A673 (cell line): ENCODE results near the gene SEC22A. TPM values are rescaled to one million over a fixed set of nuclear protein-coding genes. Genes with fewer than 3 reads are reported as not detected.

Experiments
- BruUV-seq: library from RNA; stranded (reverse); fragments of 400-500 nt; replicated peaks from 2 replicates; lab custom pipeline; 2021; lab: Mats Ljungman, UMichigan
- CTCF ChIA-PET: fragments of 300-600 bp; sonication (Branson Sonifier 250); formaldehyde crosslinking; loops from one replicate; lab custom pipeline; 2022; ENCODE audit warnings: antibody characterized with exemption; lab: Charles Lee
- POLR2A ChIA-PET: fragments of 300-600 bp; sonication (Branson Sonifier 250); formaldehyde crosslinking; loops from one replicate; lab custom pipeline; 2022; ENCODE audit warnings: antibody characterized with exemption; ENCODE audit not compliant: low non-redundant PET; lab: Charles Lee
- DNase-seq: peaks from one replicate; pipeline ENCODE4 v3.0.0-alpha.2; 2015; ENCODE audit warnings: low spot score
- H3K27ac ChIP-seq: fragments of 200-600 bp; sonication (generic); 2 replicates; pipeline ENCODE4 v1.5.1; 2016; ENCODE audit warnings: mixed run types, low read depth, mild to moderate bottlenecking, mixed read lengths, antibody characterized with exemption, low read length; ENCODE audit not compliant: poor library complexity, severe bottlenecking
- H3K27me3 ChIP-seq: fragments of 200-600 bp; sonication (generic); replicated peaks from 2 replicates; pipeline ENCODE4 v1.6.1; 2017; ENCODE audit warnings: mixed run types, low read depth, mild to moderate bottlenecking, mixed read lengths, antibody characterized with exemption, low read length; ENCODE audit not compliant: insufficient read depth, poor library complexity
- H3K36me3 ChIP-seq: fragments of 200-600 bp; sonication (generic); 2 replicates; pipeline ENCODE4 v1.6.1; 2016; ENCODE audit warnings: mixed run types, mild to moderate bottlenecking, mixed read lengths, antibody characterized with exemption, low read length; ENCODE audit not compliant: insufficient read depth, poor library complexity, severe bottlenecking
- H3K4me1 ChIP-seq: fragments of 200-600 bp; sonication (generic); 2 replicates; pipeline ENCODE4 v1.6.1; 2017; ENCODE audit warnings: mixed run types, mild to moderate bottlenecking, mixed read lengths, antibody characterized with exemption, low read length; ENCODE audit not compliant: insufficient read depth, poor library complexity, severe bottlenecking
- H3K4me3 ChIP-seq: fragments of 200-600 bp; sonication (generic); 2 replicates; pipeline ENCODE4 v1.5.1; 2016; ENCODE audit warnings: low read depth, mixed run types, mild to moderate bottlenecking, mixed read lengths, low read length; ENCODE audit not compliant: poor library complexity, severe bottlenecking
- H3K9me3 ChIP-seq: fragments of 200-600 bp; sonication (generic); 2 replicates; pipeline ENCODE4 v1.6.1; 2016; ENCODE audit warnings: mixed run types, low read depth, mild to moderate bottlenecking, mixed read lengths, antibody characterized with exemption, low read length; ENCODE audit not compliant: poor library complexity, severe bottlenecking
- EZH2 ChIP-seq: fragments of 200-600 bp; sonication (generic); IDR thresholded peaks from 2 replicates; pipeline ENCODE4 v1.6.1; 2017; ENCODE audit warnings: borderline replicate concordance, low read depth, mild to moderate bottlenecking, mixed read lengths, antibody characterized with exemption, low read length; ENCODE audit not compliant: poor library complexity, severe bottlenecking
- intact Hi-C: fragments of 100-400 bp; cut with micrococcal nuclease; formaldehyde crosslinking; loops from one replicate; pipeline ENCODE4 v1.10.0; 2022; ENCODE audit not compliant: unreplicated experiment
- total RNA-seq: library from RNA; stranded (reverse); gene quantifications from 2 replicates; pipeline ENCODE4 v1.2.3, GENCODE V29; 2021
- TF ChIP-seq, protein P1 (sequence below): fragments of 300-800, 200-600 bp; sonication (generic); conservative IDR thresholded peaks from 2 replicates; pipeline ENCODE4 v1.5.1; 2017; ENCODE audit warnings: low read depth, mild to moderate bottlenecking, antibody characterized with exemption, low read length, moderate library complexity, mixed read lengths

The SEC22A gene
- total RNA-seq, 1 experiment from 2014 or later, result 21.6 TPM

DNA sequence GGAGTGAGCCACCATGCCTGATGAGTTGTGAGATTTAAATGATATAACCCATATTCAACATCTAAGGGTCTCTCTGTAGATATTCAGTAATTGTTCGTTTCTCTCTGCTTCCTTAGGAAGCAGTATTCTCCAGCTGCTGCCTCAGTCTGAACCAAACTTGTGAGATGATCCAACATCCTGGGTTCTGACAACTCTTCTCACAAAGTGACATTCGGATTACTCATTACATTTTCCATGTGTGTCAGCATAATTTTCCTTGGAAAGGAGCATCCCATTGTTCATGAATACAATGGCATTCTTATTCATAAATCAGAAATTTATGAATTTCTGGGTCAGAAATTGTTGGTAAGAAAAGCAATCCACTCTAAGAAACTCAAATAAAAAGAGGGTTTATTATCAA, 15.0 kb upstream of the SEC22A start:
- no peaks in the 10 kb centered on the region for H3K9me3 ChIP-seq
- TF ChIP-seq, protein P1, sequence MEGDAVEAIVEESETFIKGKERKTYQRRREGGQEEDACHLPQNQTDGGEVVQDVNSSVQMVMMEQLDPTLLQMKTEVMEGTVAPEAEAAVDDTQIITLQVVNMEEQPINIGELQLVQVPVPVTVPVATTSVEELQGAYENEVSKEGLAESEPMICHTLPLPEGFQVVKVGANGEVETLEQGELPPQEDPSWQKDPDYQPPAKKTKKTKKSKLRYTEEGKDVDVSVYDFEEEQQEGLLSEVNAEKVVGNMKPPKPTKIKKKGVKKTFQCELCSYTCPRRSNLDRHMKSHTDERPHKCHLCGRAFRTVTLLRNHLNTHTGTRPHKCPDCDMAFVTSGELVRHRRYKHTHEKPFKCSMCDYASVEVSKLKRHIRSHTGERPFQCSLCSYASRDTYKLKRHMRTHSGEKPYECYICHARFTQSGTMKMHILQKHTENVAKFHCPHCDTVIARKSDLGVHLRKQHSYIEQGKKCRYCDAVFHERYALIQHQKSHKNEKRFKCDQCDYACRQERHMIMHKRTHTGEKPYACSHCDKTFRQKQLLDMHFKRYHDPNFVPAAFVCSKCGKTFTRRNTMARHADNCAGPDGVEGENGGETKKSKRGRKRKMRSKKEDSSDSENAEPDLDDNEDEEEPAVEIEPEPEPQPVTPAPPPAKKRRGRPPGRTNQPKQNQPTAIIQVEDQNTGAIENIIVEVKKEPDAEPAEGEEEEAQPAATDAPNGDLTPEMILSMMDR, result no peak
- no peaks in the 10 kb centered on the region for H3K4me1 ChIP-seq
- no peak overlapping the region for H3K27ac ChIP-seq
- no peaks in the 10 kb centered on the region for H3K27me3 ChIP-seq
- CTCF ChIA-PET, result no interaction called here
- POLR2A ChIA-PET, result no interaction called here
- intact Hi-C loops, result no loop called here
- DNase-seq, result no peak
- no peak overlapping the region for H3K4me3 ChIP-seq
- no TSS peak for BruUV-seq
- no peaks in the 10 kb centered on the region for H3K36me3 ChIP-seq

- no peaks in the 10 kb centered on the region for H3K27me3 ChIP-seq
- no peaks in the 10 kb centered on the region for H3K36me3 ChIP-seq
- no peaks in the 10 kb centered on the region for H3K9me3 ChIP-seq
- DNase-seq, result no peak
- ChIA-PET POLR2A (no interaction called here), CTCF (no interaction called here)
- BruUV-seq, result no TSS peak
- H3K4me1 ChIP-seq, result no peaks in the 10 kb centered on the region
- H3K4me3 ChIP-seq, result no peak overlapping the region
- TF ChIP-seq, protein P1, result no peak
- no peak for TF ChIP-seq EZH2
- intact Hi-C loops, result no loop called here
- H3K27ac ChIP-seq, result no peak overlapping the region
These were observed 13.7 kb upstream of the SEC22A start for GRCh38 chr3:123188058-123188457.

- CTCF ChIA-PET, result no interaction called here
These were observed 8.2 kb upstream of the SEC22A start for GRCh38 chr3:123193448-123194101.

More at GRCh38 chr3:123193448-123194101, 8.2 kb upstream of the SEC22A start:
- no peak overlapping the region for H3K27ac ChIP-seq
- no TSS peak for BruUV-seq
- no peaks in the 10 kb centered on the region for H3K27me3 ChIP-seq
- POLR2A ChIA-PET, result no interaction called here
- intact Hi-C loops, result no loop called here
- TF ChIP-seq, protein P1, result no peak
- TF ChIP-seq EZH2, result no peak
- H3K9me3 ChIP-seq, result no peaks in the 10 kb centered on the region
- no peak overlapping the region for H3K4me3 ChIP-seq
- H3K36me3 ChIP-seq, result no peaks in the 10 kb centered on the region
- H3K4me1 ChIP-seq, result no peaks in the 10 kb centered on the region
- DNase-seq, result no peak
